Tibial nerve (tissue), 3 donors: Measurements from ENCODE around the gene SPINT3.

Source experiments
- EP300 ChIP-seq, 2 donors: sonication (generic); formaldehyde crosslinking; IDR thresholded peaks; one replicate each; pipeline ENCODE4 v1.6.1; 2017; ENCODE audit warnings: antibody characterized with exemption in 2 of 2, mild to moderate bottlenecking in 1 of 2
- POLR2A ChIP-seq, 2 donors: fragments of 450-650 bp; IDR thresholded peaks; one replicate each; pipeline ENCODE4 v1.6.1; 2017; ENCODE audit warnings: antibody characterized with exemption in 2 of 2, mild to moderate bottlenecking in 2 of 2, moderate library complexity in 2 of 2

DNA sequence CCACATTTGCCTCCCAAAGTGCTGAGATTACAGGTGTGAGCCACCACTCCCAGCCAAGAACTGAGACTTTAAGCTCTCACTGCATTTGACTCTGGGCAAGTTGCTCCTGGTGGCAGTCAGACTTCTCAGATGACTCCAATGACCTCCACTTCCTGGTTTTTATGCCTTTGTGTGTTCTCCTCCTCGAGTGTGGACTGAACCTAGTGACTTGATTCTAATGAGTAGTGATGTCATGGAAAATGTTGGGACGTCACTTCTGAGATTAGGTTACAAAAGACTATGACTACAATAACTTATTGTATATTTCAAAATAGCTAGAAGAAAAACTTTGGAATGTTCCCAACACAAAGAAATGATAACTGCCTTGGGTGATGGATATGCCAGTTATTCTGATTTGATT, 12.0 kb downstream of the SPINT3 start:
- TF ChIP-seq POLR2A (IDR thresholded peaks at IDR 0.05) (no peak), EP300 (IDR thresholded peaks at IDR 0.05) (no peak)
